MCF 10A (cell line): ENCODE measurements around the gene ABR. TPM values are rescaled to one million over a fixed set of nuclear protein-coding genes. Genes with fewer than 3 reads are reported as not detected.
"Not testable (repeated sequence)": the region's sequence is repeated elsewhere in the genome, so short reads cannot be mapped to it uniquely, and the experiment has no call there.

ENCODE experiments used
- BruUV-seq: library from RNA; stranded (reverse); fragments of 400-500 nt; replicated peaks from 2 replicates; lab custom pipeline; 2021; lab: Mats Ljungman, UMichigan
- CTCF ChIA-PET: fragments of 300-600 bp; sonication (Branson Sonifier 250); formaldehyde crosslinking; extraction: SDS; loops from one replicate; lab custom pipeline; 2021; ENCODE audit warnings: antibody characterized with exemption, inconsistent platforms; lab: Yijun Ruan, JAX
- POLR2A ChIA-PET: fragments of 300-600, 350-650 bp; sonication (Branson Sonifier 250); formaldehyde crosslinking; extraction: SDS; loops from one replicate; lab custom pipeline; 2020; ENCODE audit warnings: antibody characterized with exemption, inconsistent platforms; lab: Yijun Ruan, JAX
- DNase-seq: peaks from one replicate; pipeline ENCODE4 v3.0.0-alpha.2; 2018; ENCODE audit not compliant: unreplicated experiment
- H3K27ac Mint-ChIP-seq: one replicate; pipeline ENCODE4 v1.8.0; 2022; ENCODE audit warnings: mild to moderate bottlenecking, low read depth, mixed read lengths; ENCODE audit not compliant: unreplicated experiment
- H3K27me3 Mint-ChIP-seq: one replicate; pipeline ENCODE4 v1.8.0; 2022; ENCODE audit warnings: mixed read lengths; ENCODE audit not compliant: insufficient read depth, unreplicated experiment
- H3K36me3 Mint-ChIP-seq: one replicate; pipeline ENCODE4 v1.8.0; 2022; ENCODE audit warnings: mild to moderate bottlenecking, moderate library complexity, mixed read lengths; ENCODE audit not compliant: insufficient read depth, unreplicated experiment
- H3K4me1 Mint-ChIP-seq: one replicate; pipeline ENCODE4 v1.8.0; 2022; ENCODE audit warnings: mixed read lengths; ENCODE audit not compliant: insufficient read depth, unreplicated experiment
- H3K4me3 Mint-ChIP-seq: one replicate; pipeline ENCODE4 v1.8.0; 2022; ENCODE audit warnings: mild to moderate bottlenecking, moderate library complexity, mixed read lengths; ENCODE audit not compliant: unreplicated experiment
- H3K9me3 Mint-ChIP-seq: one replicate; pipeline ENCODE4 v1.8.0; 2022; ENCODE audit warnings: mixed read lengths; ENCODE audit not compliant: unreplicated experiment
- CTCF ChIP-seq: fragments of 200-600 bp; IDR thresholded peaks from one replicate; pipeline ENCODE4 v1.8.0; 2022; ENCODE audit warnings: antibody characterized with exemption, mild to moderate bottlenecking; ENCODE audit not compliant: unreplicated experiment
- intact Hi-C: fragments of 100-400 bp; cut with micrococcal nuclease; formaldehyde crosslinking; loops from 2 replicates; pipeline ENCODE4 v1.14.1; 2022
- total RNA-seq: library from RNA; stranded (reverse); gene quantifications from 2 replicates; pipeline ENCODE4 v1.2.3, GENCODE V29; 2022

Gene ABR
- total RNA-seq, 1 experiment from 2014 or later = 44.7 TPM

- Mint-ChIP-seq H3K9me3 (no peaks in the 10 kb centered on the region), H3K4me1 (peaks cover 24% of the 10 kb centered on the region), H3K36me3 (peaks cover 39% of the 10 kb centered on the region), H3K27me3 (no peaks in the 10 kb centered on the region), H3K4me3 (peak overlapping the region; percentile 95), H3K27ac (no peak overlapping the region)
- no TSS peak for BruUV-seq
- POLR2A ChIA-PET = interaction anchor here (0.6 to 4.7 kb wide), 6 partner anchors 17 to 268 kb away, joined by 3 to 41 read pairs (median 11); partner anchors contain the start of genes GLOD4 and MRM3
- CTCF ChIA-PET = interaction anchor here (0.6 to 4.9 kb wide), 12 partner anchors 15 to 849 kb away, joined by 3 to 35 read pairs (median 4); partner anchors contain the start of gene NXN
- intact Hi-C loops = loop anchor here (2.0 to 5.0 kb wide), 2 partner anchors 59 to 856 kb away; a partner anchor contains a TSS
- TF ChIP-seq CTCF = no peak
- DNase-seq = no peak
These were observed 181.7 kb downstream of the ABR start for GRCh38 chr17:998111-998510.

- peak within 1 kb of the TSS; percentile 95 for H3K4me3 Mint-ChIP-seq
- POLR2A ChIA-PET = interaction anchor here (0.6 to 4.7 kb wide), 27 partner anchors 14 to 617 kb away, joined by 3 to 41 read pairs (median 4); partner anchors contain the start of genes GLOD4, MRM3 and VPS53
- BruUV-seq = no TSS peak
- H3K27me3 Mint-ChIP-seq = no peaks in the 10 kb centered on the region
- H3K9me3 Mint-ChIP-seq = no peaks in the 10 kb centered on the region
- peaks cover 19% of the 10 kb centered on the region for H3K4me1 Mint-ChIP-seq
- DNase-seq = peak; percentile 98
- CTCF ChIA-PET = interaction anchor here (0.6 to 4.9 kb wide), 27 partner anchors 9 to 585 kb away, joined by 3 to 35 read pairs (median 4); partner anchors contain the start of genes GLOD4, MRM3 and NXN
- peak within 1 kb of the TSS; percentile 94 for H3K27ac Mint-ChIP-seq
- peaks cover 26% of the 10 kb centered on the region for H3K36me3 Mint-ChIP-seq
- peak; percentile 92 for TF ChIP-seq CTCF
- intact Hi-C loops = loop anchor here (1.0 to 5.0 kb wide), 2 partner anchors 15 to 854 kb away; a partner anchor contains a TSS
These were observed 183.0 kb downstream of the ABR start, which contains the start of gene TIMM22 for GRCh38 chr17:996554-997344. Gene TIMM22 (plus strand): TSS chr17:997129. CDS start chr17:997143, 14 bp downstream.

- Mint-ChIP-seq H3K36me3 (peaks cover 16% of the 10 kb centered on the region), H3K4me1 (peaks cover 19% of the 10 kb centered on the region)
- H3K9me3 Mint-ChIP-seq, DNase-seq, H3K4me3 Mint-ChIP-seq, BruUV-seq, H3K27ac Mint-ChIP-seq, H3K27me3 Mint-ChIP-seq: not testable (repeated sequence)
- CTCF ChIA-PET = interaction anchor here (0.6 to 4.9 kb wide), 7 partner anchors 14 to 801 kb away, joined by 3 to 35 read pairs (median 3); partner anchors contain the start of genes NXN and VPS53
- POLR2A ChIA-PET = interaction anchor here (1.2 to 4.7 kb wide), 5 partner anchors 70 to 308 kb away, joined by 3 to 41 read pairs (median 8); partner anchors contain the start of genes GLOD4, MRM3 and VPS53
- intact Hi-C loops = loop anchor here (5.0 kb wide), 1 partner anchor 853 kb away; a partner anchor contains a TSS
These were observed 184.5 kb downstream of the ABR start for GRCh38 chr17:995324-995723.

DNA sequence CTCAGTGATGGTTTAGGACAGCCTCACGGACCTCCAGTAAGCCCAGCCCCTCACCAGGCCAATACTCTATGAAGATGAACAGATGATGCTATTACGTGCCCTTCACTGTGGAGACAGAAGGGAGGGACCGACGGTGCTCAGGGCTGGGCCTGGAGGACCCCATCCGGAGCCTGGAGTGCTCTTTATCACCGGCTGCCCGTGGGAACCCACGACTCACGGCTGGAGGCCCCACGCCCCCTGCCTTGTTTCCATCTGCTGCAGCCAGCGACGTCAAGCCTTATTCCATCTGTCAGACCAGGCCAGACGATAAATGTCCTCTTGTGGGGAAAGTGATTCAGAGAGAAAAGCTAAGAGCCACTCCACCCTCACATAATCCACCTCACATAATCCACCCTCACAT, 186.8 kb downstream of the ABR start:
- ChIA-PET CTCF (interaction anchor here (0.6 to 1.4 kb wide), 3 partner anchors 12 to 580 kb away, joined by 3 to 4 read pairs (median 3); no protein-coding TSS in a partner anchor), POLR2A (interaction anchor here (1.0 kb wide), 1 partner anchor 12 kb away, joined by 3 read pairs; no protein-coding TSS in a partner anchor)
- Mint-ChIP-seq H3K4me3 (no peak overlapping the region), H3K27me3 (no peaks in the 10 kb centered on the region), H3K27ac (no peak overlapping the region), H3K4me1 (peaks cover 3% of the 10 kb centered on the region), H3K9me3 (no peaks in the 10 kb centered on the region), H3K36me3 (no peaks in the 10 kb centered on the region)
- no peak for DNase-seq
- intact Hi-C loops = no loop called here
- TF ChIP-seq CTCF = no peak
- no TSS peak for BruUV-seq
